Measurements from ENCODE around the gene CARNS1.
"Not testable (repeated sequence)": the region's sequence is repeated elsewhere in the genome, so short reads cannot be mapped to it uniquely, and the experiment has no call there.

- TF ChIP-seq POLR2AphosphoS5, POLR2A (IDR thresholded peaks at IDR 0.05): not testable (repeated sequence)
- TF ChIP-seq, protein P1, sequence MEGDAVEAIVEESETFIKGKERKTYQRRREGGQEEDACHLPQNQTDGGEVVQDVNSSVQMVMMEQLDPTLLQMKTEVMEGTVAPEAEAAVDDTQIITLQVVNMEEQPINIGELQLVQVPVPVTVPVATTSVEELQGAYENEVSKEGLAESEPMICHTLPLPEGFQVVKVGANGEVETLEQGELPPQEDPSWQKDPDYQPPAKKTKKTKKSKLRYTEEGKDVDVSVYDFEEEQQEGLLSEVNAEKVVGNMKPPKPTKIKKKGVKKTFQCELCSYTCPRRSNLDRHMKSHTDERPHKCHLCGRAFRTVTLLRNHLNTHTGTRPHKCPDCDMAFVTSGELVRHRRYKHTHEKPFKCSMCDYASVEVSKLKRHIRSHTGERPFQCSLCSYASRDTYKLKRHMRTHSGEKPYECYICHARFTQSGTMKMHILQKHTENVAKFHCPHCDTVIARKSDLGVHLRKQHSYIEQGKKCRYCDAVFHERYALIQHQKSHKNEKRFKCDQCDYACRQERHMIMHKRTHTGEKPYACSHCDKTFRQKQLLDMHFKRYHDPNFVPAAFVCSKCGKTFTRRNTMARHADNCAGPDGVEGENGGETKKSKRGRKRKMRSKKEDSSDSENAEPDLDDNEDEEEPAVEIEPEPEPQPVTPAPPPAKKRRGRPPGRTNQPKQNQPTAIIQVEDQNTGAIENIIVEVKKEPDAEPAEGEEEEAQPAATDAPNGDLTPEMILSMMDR (IDR thresholded peaks at IDR 0.05 in 8 of 11, conservative IDR thresholded peaks at IDR 0.05 in 3 of 11), result not testable (repeated sequence)
Measured at GRCh38 chr11:67427364-67427859, 11.9 kb downstream of the CARNS1 start.

All from spleen (tissue), 7 donors.